ENCODE results near the gene CEP72.
"Not testable (repeated sequence)": the region's sequence is repeated elsewhere in the genome, so short reads cannot be mapped to it uniquely, and the experiment has no call there.

- TF ChIP-seq POLR2A, CTCF, EP300 (IDR thresholded peaks at IDR 0.05): not testable (repeated sequence)
Observed at GRCh38 chr5:696753-697702, 84.9 kb downstream of the CEP72 start.
